GF-D8 (cell line): ENCODE results near the gene PATL1.

Experiments
- DNase-seq: peaks from one replicate; lab custom pipeline; 2025; lab: John Stamatoyannopoulos, UW

The PATL1 gene

GRCh38 chr11:59615120-59615636, 53.7 kb downstream of the PATL1 start:
- no peak for DNase-seq

GRCh38 chr11:59614277-59615119, 54.3 kb downstream of the PATL1 start:
- no peak for DNase-seq

- no peak for DNase-seq
Observed at GRCh38 chr11:59611570-59612565, 57.0 kb downstream of the PATL1 start.

GRCh38 chr11:59610289-59610688, 58.5 kb downstream of the PATL1 start:
- DNase-seq, result no peak

- no peak for DNase-seq
Observed at GRCh38 chr11:59607703-59608454, 61.0 kb downstream of the PATL1 start.

GRCh38 chr11:59602432-59602831, 66.4 kb downstream of the PATL1 start:
- no peak for DNase-seq

GRCh38 chr11:59601788-59602187, 67.0 kb downstream of the PATL1 start:
- DNase-seq, result no peak

GRCh38 chr11:59600636-59601035, 68.2 kb downstream of the PATL1 start:
- no peak for DNase-seq

- DNase-seq, result no peak
Observed at GRCh38 chr11:59600234-59600633, 68.6 kb downstream of the PATL1 start.

- no peak for DNase-seq
Observed at GRCh38 chr11:59598961-59599360, 69.9 kb downstream of the PATL1 start.
